Fibroblast of mammary gland (primary cell): Measurements from ENCODE around the gene HEXIM1.

ENCODE experiments used
- DNase-seq: peaks from one replicate; pipeline ENCODE4 v3.0.0-alpha.2; 2010; ENCODE audit warnings: low read depth
- H3K4me3 ChIP-seq: 2 replicates; pipeline ENCODE4 v1.5.1; 2011; ENCODE audit warnings: low read depth, mild to moderate bottlenecking, low read length, moderate library complexity; ENCODE audit not compliant: control insufficient read depth
- CTCF ChIP-seq: conservative IDR thresholded peaks from 2 replicates; pipeline ENCODE4 v1.5.1; 2011; ENCODE audit warnings: low read depth, low read length, inconsistent platforms; ENCODE audit not compliant: control insufficient read depth, insufficient read depth

HEXIM1 gene

GRCh38 chr17:45177563-45177962, 29.3 kb downstream of the HEXIM1 start:
- TF ChIP-seq CTCF = no peak
- no peak overlapping the region for H3K4me3 ChIP-seq
- DNase-seq = no peak

- H3K4me3 ChIP-seq = no peak overlapping the region
- DNase-seq = no peak
- TF ChIP-seq CTCF = no peak
Observed at GRCh38 chr17:45184144-45184543, 35.9 kb downstream of the HEXIM1 start.

GRCh38 chr17:45186801-45187354, 38.6 kb downstream of the HEXIM1 start:
- DNase-seq = no peak
- TF ChIP-seq CTCF = no peak
- H3K4me3 ChIP-seq = no peak overlapping the region

- H3K4me3 ChIP-seq = no peak overlapping the region
- DNase-seq = no peak
- no peak for TF ChIP-seq CTCF
Observed at GRCh38 chr17:45189009-45189408, 40.7 kb downstream of the HEXIM1 start.

- no peak overlapping the region for H3K4me3 ChIP-seq
- no peak for TF ChIP-seq CTCF
- no peak for DNase-seq
Observed at GRCh38 chr17:45190503-45191255, 42.4 kb downstream of the HEXIM1 start.

GRCh38 chr17:45195424-45195823, 47.1 kb downstream of the HEXIM1 start:
- no peak overlapping the region for H3K4me3 ChIP-seq
- DNase-seq = no peak
- no peak for TF ChIP-seq CTCF
